Measurements from ENCODE around the gene NTN1.

- TF ChIP-seq CTCF (IDR thresholded peaks at IDR 0.05) (no peak), POLR2AphosphoS5 (IDR thresholded peaks at IDR 0.05; ENCODE audit: low read depth, low read length) (no peak)
Observed at GRCh38 chr17:9247401-9247938, 226.2 kb downstream of the NTN1 start.
